Nucleus accumbens (tissue), 56 donors: ENCODE results near the gene TMEM51.

Experiments
- DNase-seq, 56 donors: peaks; one replicate each; lab custom pipeline; 2025; lab: John Stamatoyannopoulos, UW

TMEM51 gene

GRCh38 chr1:15236746-15237145 lies 83.2 kb downstream of the TMEM51 start:
- no peak for DNase-seq

- DNase-seq: no peak
Observed at GRCh38 chr1:15238789-15239188, 85.2 kb downstream of the TMEM51 start.

- no peak for DNase-seq
Observed at GRCh38 chr1:15242766-15243165, 89.2 kb downstream of the TMEM51 start.

GRCh38 chr1:15243275-15244043 lies 89.9 kb downstream of the TMEM51 start:
- no peak for DNase-seq

- no peak for DNase-seq
Observed at GRCh38 chr1:15244813-15245212, 91.3 kb downstream of the TMEM51 start.

GRCh38 chr1:15245593-15246360 lies 92.2 kb downstream of the TMEM51 start:
- no peak for DNase-seq

GRCh38 chr1:15246960-15247614 lies 93.5 kb downstream of the TMEM51 start, which contains the start of gene FHAD1:
Gene FHAD1, plus strand, starts transcription at chr1:15247223. Its CDS starts 4,562 bp downstream, at chr1:15251785.
- DNase-seq: peak in 14 of 56 donors; percentile 10 to 75 (median 32)

- DNase-seq: no peak
Observed at GRCh38 chr1:15248216-15248615, 94.7 kb downstream of the TMEM51 start.

GRCh38 chr1:15249081-15249480 lies 95.5 kb downstream of the TMEM51 start:
- no peak for DNase-seq

- DNase-seq: no peak
Observed at GRCh38 chr1:15251857-15252835, 98.6 kb downstream of the TMEM51 start.

- DNase-seq: no peak
Observed at GRCh38 chr1:15254559-15254958, 101.0 kb downstream of the TMEM51 start.

- no peak for DNase-seq
Observed at GRCh38 chr1:15255582-15256149, 102.1 kb downstream of the TMEM51 start.

- DNase-seq: no peak
Observed at GRCh38 chr1:15256584-15256983, 103.0 kb downstream of the TMEM51 start.

GRCh38 chr1:15257309-15257708 lies 103.8 kb downstream of the TMEM51 start:
- DNase-seq: no peak

- no peak for DNase-seq
Observed at GRCh38 chr1:15258833-15259621, 105.5 kb downstream of the TMEM51 start.

- DNase-seq: no peak
Observed at GRCh38 chr1:15259622-15260007, 106.1 kb downstream of the TMEM51 start.

GRCh38 chr1:15260418-15261154 lies 107.0 kb downstream of the TMEM51 start:
- peak in 1 of 56 donors; percentile 28 for DNase-seq
